ENCODE results near the gene CHURC1.

CHURC1 gene

GRCh38 chr14:64971491-64971942 lies 57.3 kb downstream of the CHURC1 start:
- Histone ChIP-seq H3K4me2 (ENCODE audit: insufficient read depth, low read length) (peak overlapping the region; percentile 84), H3K9me3 (ENCODE audit: insufficient read depth, low read length, severe bottlenecking) (no peaks in the 10 kb centered on the region), H3K4me1 (ENCODE audit: insufficient read depth, low read length) (peaks cover 28% of the 10 kb centered on the region), H3K36me3 (ENCODE audit: insufficient read depth, low read length) (no peaks in the 10 kb centered on the region), H3K79me2 (ENCODE audit: insufficient read depth, low read length) (no peaks in the 10 kb centered on the region), H3K27me3 (ENCODE audit: insufficient read depth, low read length, poor library complexity) (no peaks in the 10 kb centered on the region), H3K27ac (ENCODE audit: low read length) (peak overlapping the region; percentile 56; the same call in 1 of the 2 replicates), H3K9ac (ENCODE audit: low read depth, low read length) (peak overlapping the region; percentile 68), H3K4me3 (ENCODE audit: low read depth in 1 of 2, low read length in 2 of 2) (peak overlapping the region; percentile 50 to 64), H4K20me1 (ENCODE audit: insufficient read depth, low read length) (peaks cover 7% of the 10 kb centered on the region; the same call in 1 of the 2 replicates), H2AFZ (ENCODE audit: low read depth, low read length) (peak overlapping the region; percentile 92; the same call in 1 of the 2 replicates)
- ATAC-seq (ENCODE audit: insufficient read depth, low read depth): no peak
- no peak for TF ChIP-seq EZH2 (IDR thresholded peaks at IDR 0.05; ENCODE audit: borderline replicate concordance, low read depth, low read length, severe bottlenecking)
- TF ChIP-seq CTCF (IDR thresholded peaks at IDR 0.05; ENCODE audit: borderline replicate concordance, extremely low read depth, low read length, poor library complexity, severe bottlenecking): no peak
- DNase-seq: no peak

DNA sequence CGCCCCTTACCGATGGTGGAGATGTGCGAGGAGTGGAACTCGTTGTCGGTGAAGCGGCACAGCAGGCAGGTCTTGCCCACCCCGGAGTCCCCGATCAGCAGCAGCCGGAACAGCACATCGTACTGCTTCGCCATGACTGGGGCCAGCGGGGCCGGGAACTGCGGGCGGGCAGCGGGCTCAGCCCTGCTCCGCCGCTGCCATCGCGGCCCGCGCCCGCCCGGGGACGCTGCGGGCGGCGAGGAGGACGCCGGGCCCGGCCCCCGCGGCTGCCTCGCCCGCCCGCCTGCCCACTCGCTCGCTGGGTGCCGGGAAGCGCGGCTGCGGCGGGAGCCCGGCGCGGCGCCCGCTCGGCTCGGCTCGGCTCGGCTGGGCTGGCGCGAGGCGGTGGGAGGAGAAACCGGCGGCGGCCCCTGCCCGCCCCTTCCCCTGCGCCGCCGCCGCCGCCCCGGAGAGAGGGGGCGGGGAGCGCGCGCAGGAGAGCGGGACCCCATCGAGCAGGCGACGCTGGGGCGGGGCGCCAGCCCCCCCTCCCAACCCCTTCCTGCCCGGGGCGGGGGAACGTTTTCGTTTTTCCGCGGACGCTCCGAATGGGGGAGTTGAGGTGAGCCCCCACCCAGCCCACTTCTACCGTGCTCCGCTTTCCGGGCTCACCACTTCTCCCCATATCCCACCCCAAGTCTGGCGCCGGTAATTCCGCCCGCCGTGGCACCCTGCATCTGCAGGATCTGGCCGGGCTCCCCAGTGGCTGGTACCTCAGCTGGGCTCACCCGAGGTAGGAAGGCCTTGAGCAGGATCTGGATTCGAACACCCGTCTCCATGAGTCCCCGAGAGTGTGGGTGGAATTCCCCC lies 57.9 kb downstream of the CHURC1 start, which contains the start of gene RAB15:
Gene RAB15, minus strand, starts transcription at position 394 of the 849 bp plus-strand sequence. Its CDS starts 260 bp downstream, at position 134.
- Histone ChIP-seq H3K27ac (ENCODE audit: low read length) (peak within 1 kb of the TSS; percentile 57), H3K9me3 (ENCODE audit: insufficient read depth, low read length, severe bottlenecking) (no peaks in the 10 kb centered on the region), H3K9ac (ENCODE audit: low read depth, low read length) (peak within 1 kb of the TSS; percentile 68), H3K36me3 (ENCODE audit: insufficient read depth, low read length) (no peaks in the 10 kb centered on the region), H3K79me2 (ENCODE audit: insufficient read depth, low read length) (no peaks in the 10 kb centered on the region), H3K4me2 (ENCODE audit: insufficient read depth, low read length) (peak within 1 kb of the TSS; percentile 84), H2AFZ (ENCODE audit: low read depth, low read length) (peak within 1 kb of the TSS; percentile 92), H3K4me3 (ENCODE audit: low read depth in 1 of 2, low read length in 2 of 2) (peak within 1 kb of the TSS; percentile 50 to 64), H4K20me1 (ENCODE audit: insufficient read depth, low read length) (peaks cover 7% of the 10 kb centered on the region; the same call in 1 of the 2 replicates), H3K4me1 (ENCODE audit: insufficient read depth, low read length) (peaks cover 28% of the 10 kb centered on the region), H3K27me3 (ENCODE audit: insufficient read depth, low read length, poor library complexity) (no peaks in the 10 kb centered on the region)
- TF ChIP-seq CTCF (IDR thresholded peaks at IDR 0.05; ENCODE audit: borderline replicate concordance, extremely low read depth, low read length, poor library complexity, severe bottlenecking): no peak
- no peak for TF ChIP-seq EZH2 (IDR thresholded peaks at IDR 0.05; ENCODE audit: borderline replicate concordance, low read depth, low read length, severe bottlenecking)
- ATAC-seq (ENCODE audit: insufficient read depth, low read depth) (peak; percentile 90), DNase-seq (peak; percentile 71)

GRCh38 chr14:64973026-64973442 lies 58.8 kb downstream of the CHURC1 start:
- no peak for DNase-seq
- peak overlapping the region; percentile 92 for H2AFZ ChIP-seq (ENCODE audit: low read depth, low read length)
- H3K9ac ChIP-seq (ENCODE audit: low read depth, low read length): peak overlapping the region; percentile 68; the same call in 1 of the 2 replicates

More at GRCh38 chr14:64973026-64973442, 58.8 kb downstream of the CHURC1 start:
- Histone ChIP-seq H3K27me3 (ENCODE audit: insufficient read depth, low read length, poor library complexity) (no peaks in the 10 kb centered on the region), H4K20me1 (ENCODE audit: insufficient read depth, low read length) (0 out of 2 replicates have a peak, but pooled peaks cover 7% of the 10 kb centered on the region), H3K4me3 (ENCODE audit: low read depth in 1 of 2, low read length in 2 of 2) (peak overlapping the region in 1 of 2 experiments; percentile 64; a peak in 2 of 4 replicates), H3K36me3 (ENCODE audit: insufficient read depth, low read length) (no peaks in the 10 kb centered on the region), H3K27ac (ENCODE audit: low read length) (no peak overlapping the region), H3K9me3 (ENCODE audit: insufficient read depth, low read length, severe bottlenecking) (no peaks in the 10 kb centered on the region), H3K79me2 (ENCODE audit: insufficient read depth, low read length) (no peaks in the 10 kb centered on the region), H3K4me2 (ENCODE audit: insufficient read depth, low read length) (peak overlapping the region; percentile 84), H3K4me1 (ENCODE audit: insufficient read depth, low read length) (peaks cover 28% of the 10 kb centered on the region)
- no peak for ATAC-seq (ENCODE audit: insufficient read depth, low read depth)
- TF ChIP-seq CTCF (IDR thresholded peaks at IDR 0.05; ENCODE audit: borderline replicate concordance, extremely low read depth, low read length, poor library complexity, severe bottlenecking) (no peak), EZH2 (IDR thresholded peaks at IDR 0.05; ENCODE audit: borderline replicate concordance, low read depth, low read length, severe bottlenecking) (no peak)
